HEK293T (cell line): ENCODE data around the gene CPNE4.

Experiments
- CTCF ChIA-PET: fragments of 350-600 bp; formaldehyde crosslinking; extraction: SDS; loops from one replicate; lab custom pipeline; 2021; ENCODE audit warnings: antibody characterized with exemption, inconsistent platforms; lab: Yijun Ruan, JAX
- POLR2A ChIA-PET: fragments of 350-600 bp; formaldehyde crosslinking; extraction: SDS; loops from one replicate; lab custom pipeline; 2020; ENCODE audit warnings: antibody characterized with exemption, inconsistent platforms; lab: Yijun Ruan, JAX
- DNase-seq: peaks from one replicate; pipeline ENCODE4 v3.0.0; 2012; ENCODE audit warnings: mixed read lengths; ENCODE audit errors: extremely low spot score
- ARNT ChIP-seq: fragments of 450-650 bp; IDR thresholded peaks from 2 replicates; pipeline ENCODE4 v1.6.1; 2017; ENCODE audit warnings: mild to moderate bottlenecking
- BHLHE40 ChIP-seq: fragments of 450-650 bp; IDR thresholded peaks from 2 replicates; pipeline ENCODE4 v1.6.1; 2016; ENCODE audit warnings: mild to moderate bottlenecking, moderate library complexity, borderline replicate concordance
- CTBP1 ChIP-seq: fragments of 450-650 bp; IDR thresholded peaks from 2 replicates; pipeline ENCODE4 v1.6.1; 2016; ENCODE audit warnings: borderline replicate concordance
- ELF4 ChIP-seq: fragments of 450-650 bp; IDR thresholded peaks from 2 replicates; pipeline ENCODE4 v1.6.1; 2017; ENCODE audit warnings: antibody characterized with exemption
- FOXA1 ChIP-seq: fragments of 450-650 bp; IDR thresholded peaks from 2 replicates; pipeline ENCODE4 v1.6.1; 2016; ENCODE audit warnings: mild to moderate bottlenecking
- FOXK2 ChIP-seq: fragments of 450-650 bp; IDR thresholded peaks from 2 replicates; pipeline ENCODE4 v1.6.1; 2016; ENCODE audit warnings: mild to moderate bottlenecking
- FOXM1 ChIP-seq: fragments of 450-650 bp; IDR thresholded peaks from 2 replicates; pipeline ENCODE4 v1.6.1; 2017; ENCODE audit warnings: mild to moderate bottlenecking, borderline replicate concordance
- HDGF ChIP-seq: fragments of 450-650 bp; IDR thresholded peaks from 2 replicates; pipeline ENCODE4 v1.6.1; 2017; ENCODE audit warnings: antibody characterized with exemption, borderline replicate concordance
- L3MBTL2 ChIP-seq: fragments of 450-650 bp; conservative IDR thresholded peaks from 2 replicates; pipeline ENCODE4 v1.6.1; 2016; ENCODE audit warnings: mild to moderate bottlenecking
- LEF1 ChIP-seq: fragments of 450-650 bp; IDR thresholded peaks from 2 replicates; pipeline ENCODE4 v1.6.1; 2017; ENCODE audit warnings: mild to moderate bottlenecking, borderline replicate concordance
- NFRKB ChIP-seq: fragments of 450-650 bp; IDR thresholded peaks from 2 replicates; pipeline ENCODE4 v1.6.1; 2016; ENCODE audit warnings: mild to moderate bottlenecking, moderate library complexity
- SP1 ChIP-seq: fragments of 450-650 bp; IDR thresholded peaks from 2 replicates; pipeline ENCODE4 v1.6.1; 2017
- SUZ12 ChIP-seq: fragments of 450-650 bp; IDR thresholded peaks from 2 replicates; pipeline ENCODE4 v1.6.1; 2016; ENCODE audit warnings: mild to moderate bottlenecking
- TARDBP ChIP-seq: fragments of 450-650 bp; IDR thresholded peaks from 2 replicates; pipeline ENCODE4 v1.6.1; 2016
- ZNF384 ChIP-seq: fragments of 450-650 bp; IDR thresholded peaks from 2 replicates; pipeline ENCODE4 v1.6.1; 2016
- TF ChIP-seq, protein P1 (sequence below): fragments of 450-650 bp; IDR thresholded peaks from 2 replicates; pipeline ENCODE4 v1.6.1; 2016

Gene CPNE4

DNA sequence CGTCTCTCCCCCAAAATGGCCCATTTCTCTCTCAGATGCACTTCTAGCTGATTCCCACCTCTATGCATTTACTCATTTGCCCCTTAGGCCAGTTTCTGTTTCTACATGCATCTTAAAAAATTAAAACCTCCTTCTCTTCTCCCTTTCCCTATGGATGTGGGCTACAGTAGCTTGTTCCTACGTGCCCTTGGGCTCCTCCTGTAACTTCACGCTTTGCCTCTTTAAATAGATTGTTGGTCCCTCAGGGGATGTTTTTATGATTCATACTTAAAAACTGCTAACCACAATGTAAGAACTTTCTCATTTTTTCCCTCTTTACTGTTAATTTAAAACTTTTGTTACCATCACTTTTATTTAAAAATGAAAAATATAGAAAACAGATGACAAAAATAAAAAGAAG, 346.4 kb downstream of the CPNE4 start:
- no peak for DNase-seq
- POLR2A ChIA-PET = no interaction called here
- CTCF ChIA-PET = no interaction called here
- no peak for TF ChIP-seq LEF1
- TF ChIP-seq FOXA1 = no peak
- no peak for TF ChIP-seq ZNF384
- no peak for TF ChIP-seq SUZ12
- no peak for TF ChIP-seq NFRKB
- no peak for TF ChIP-seq SP1
- TF ChIP-seq ARNT = no peak
- TF ChIP-seq, protein P1, sequence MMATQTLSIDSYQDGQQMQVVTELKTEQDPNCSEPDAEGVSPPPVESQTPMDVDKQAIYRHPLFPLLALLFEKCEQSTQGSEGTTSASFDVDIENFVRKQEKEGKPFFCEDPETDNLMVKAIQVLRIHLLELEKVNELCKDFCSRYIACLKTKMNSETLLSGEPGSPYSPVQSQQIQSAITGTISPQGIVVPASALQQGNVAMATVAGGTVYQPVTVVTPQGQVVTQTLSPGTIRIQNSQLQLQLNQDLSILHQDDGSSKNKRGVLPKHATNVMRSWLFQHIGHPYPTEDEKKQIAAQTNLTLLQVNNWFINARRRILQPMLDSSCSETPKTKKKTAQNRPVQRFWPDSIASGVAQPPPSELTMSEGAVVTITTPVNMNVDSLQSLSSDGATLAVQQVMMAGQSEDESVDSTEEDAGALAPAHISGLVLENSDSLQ = no peak
- no peak for TF ChIP-seq L3MBTL2
- no peak for TF ChIP-seq ELF4
- TF ChIP-seq CTBP1 = no peak
- no peak for TF ChIP-seq TARDBP
- TF ChIP-seq BHLHE40 = no peak
- no peak for TF ChIP-seq FOXK2
- TF ChIP-seq HDGF = no peak

DNA sequence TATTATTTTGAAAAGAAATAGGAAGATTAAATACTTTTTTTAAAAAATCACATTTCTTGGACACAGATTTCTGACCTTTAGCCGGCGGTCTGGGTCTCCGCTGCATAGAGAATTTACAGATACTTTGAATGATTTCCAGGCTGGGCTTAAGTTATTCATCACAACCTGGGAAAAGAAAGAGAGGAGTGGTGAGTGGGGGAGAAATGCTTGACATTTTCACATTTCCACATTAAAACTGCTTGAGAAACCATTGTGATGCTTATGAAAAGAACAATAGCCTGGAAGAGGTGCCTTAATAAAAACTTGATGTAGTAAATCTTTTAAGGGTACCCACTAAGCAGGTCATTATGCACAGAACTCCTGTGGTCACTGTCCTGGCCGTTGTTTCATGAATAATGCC, 365.2 kb downstream of the CPNE4 start:
- no peak for DNase-seq
- no peak for TF ChIP-seq L3MBTL2
- no peak for TF ChIP-seq ZNF384
- TF ChIP-seq BHLHE40 = no peak
- TF ChIP-seq, protein P1 = no peak
- TF ChIP-seq CTBP1 = no peak
- TF ChIP-seq NFRKB = no peak
- no peak for TF ChIP-seq SP1
- CTCF ChIA-PET = no interaction called here
- POLR2A ChIA-PET = no interaction called here

DNA sequence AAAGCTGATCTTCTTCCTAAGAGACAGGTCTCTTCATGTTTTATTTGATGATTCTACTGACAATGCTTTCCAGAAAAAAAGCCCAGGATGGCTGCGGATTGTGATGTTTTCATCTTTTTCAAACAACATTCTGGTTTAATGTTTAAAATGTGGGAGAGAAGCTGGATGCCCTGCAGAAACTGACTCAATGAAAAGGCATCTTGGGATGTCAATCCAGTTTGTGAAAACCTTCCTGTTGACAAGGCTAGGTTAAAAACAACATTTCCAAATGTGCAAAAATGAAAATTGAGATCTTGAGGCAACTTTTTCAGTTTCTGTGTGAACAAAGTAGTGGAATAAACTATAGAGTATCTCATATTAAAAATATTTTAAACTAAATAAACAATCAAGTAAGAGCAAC, 376.0 kb downstream of the CPNE4 start:
- TF ChIP-seq ZNF384 = no peak
- no peak for DNase-seq
- ChIA-PET CTCF (no interaction called here), POLR2A (no interaction called here)

DNA sequence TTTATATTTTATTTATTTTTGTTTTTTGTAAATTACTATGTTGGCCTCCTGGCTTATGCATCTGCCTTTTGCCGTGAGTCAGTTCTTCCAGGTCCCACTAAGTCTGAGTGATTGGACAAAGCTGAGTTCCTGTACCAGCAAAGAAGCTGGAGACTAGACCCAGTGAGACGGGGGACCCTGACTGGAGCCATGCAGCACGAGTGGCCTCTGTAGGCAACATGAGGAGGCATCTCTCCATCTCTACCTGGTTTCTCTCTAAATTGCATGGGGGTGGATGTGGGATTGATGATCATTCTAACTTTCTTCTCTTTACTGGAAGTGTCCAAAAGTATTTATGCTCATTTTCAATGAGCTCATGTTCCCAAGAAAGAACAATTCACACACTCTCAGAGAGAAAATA, 376.7 kb downstream of the CPNE4 start:
- TF ChIP-seq FOXK2 (no peak), LEF1 (no peak), TARDBP (no peak), FOXA1 (no peak), L3MBTL2 (no peak), NFRKB (no peak), BHLHE40 (no peak), HDGF (no peak), SP1 (no peak), FOXM1 (no peak), ELF4 (no peak), ARNT (no peak), ZNF384 (no peak)
- TF ChIP-seq, protein P1 = no peak
- no peak for DNase-seq
- POLR2A ChIA-PET = interaction anchor here (0.7 kb wide), 1 partner anchor 215 kb away, joined by 3 read pairs; no protein-coding TSS in a partner anchor
- CTCF ChIA-PET = no interaction called here

DNA sequence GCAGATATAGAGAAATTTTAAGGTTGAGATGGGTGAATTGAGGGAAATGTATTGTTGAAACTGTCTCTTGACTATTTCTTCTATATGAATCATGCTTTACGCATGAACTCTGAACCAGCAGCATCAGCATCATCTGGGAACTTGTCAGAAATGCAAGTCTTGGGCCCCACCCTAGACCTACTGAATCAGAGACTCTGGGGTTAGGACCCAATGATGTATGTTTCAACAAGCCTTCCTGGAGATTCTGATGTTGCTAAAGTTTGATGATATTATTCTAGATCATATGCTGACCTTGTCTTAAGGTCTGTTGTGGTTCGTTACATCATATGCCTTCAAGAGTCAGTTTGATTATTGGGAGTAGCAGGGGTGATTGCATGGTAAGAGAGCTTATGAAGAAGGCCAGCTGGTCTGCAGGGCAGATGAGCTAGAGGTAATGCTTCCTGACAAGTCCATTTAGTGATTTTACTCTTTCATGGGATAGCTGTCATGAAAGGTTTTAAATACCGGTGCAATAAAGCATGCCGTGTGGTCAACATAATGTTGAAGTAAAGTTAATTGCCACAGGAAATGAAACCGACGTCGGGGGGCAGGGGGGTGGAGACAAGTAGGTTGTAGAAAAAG, 379.6 kb downstream of the CPNE4 start:
- POLR2A ChIA-PET = no interaction called here
- CTCF ChIA-PET = no interaction called here
- TF ChIP-seq NFRKB = no peak
- TF ChIP-seq HDGF = no peak
- no peak for TF ChIP-seq FOXA1
- TF ChIP-seq BHLHE40 = no peak
- no peak for DNase-seq

DNA sequence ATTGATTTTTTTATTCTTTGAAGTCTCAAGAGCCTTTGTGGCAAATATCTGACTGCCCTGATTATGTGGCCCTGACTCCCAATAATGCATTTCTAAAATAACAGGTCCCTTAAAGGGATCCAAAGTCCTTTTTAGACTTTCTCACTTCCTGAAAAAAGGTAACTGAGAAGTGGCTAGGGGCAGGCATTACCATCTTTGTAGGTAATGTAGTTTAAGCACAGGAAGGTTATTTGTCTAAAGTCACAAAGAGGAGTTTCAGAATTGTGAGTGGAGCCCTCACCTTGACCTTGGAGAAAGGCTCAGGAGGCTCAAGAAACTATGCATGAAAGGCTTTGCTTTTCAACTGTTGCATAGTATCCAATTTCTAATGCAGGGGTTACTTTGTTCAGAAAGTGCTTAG, 389.2 kb downstream of the CPNE4 start:
- ChIA-PET CTCF (no interaction called here), POLR2A (no interaction called here)

More for the DNA sequence above, 389.2 kb downstream of the CPNE4 start:
- no peak for DNase-seq
- TF ChIP-seq HDGF (no peak), L3MBTL2 (no peak), NFRKB (no peak), ELF4 (no peak), TARDBP (no peak), FOXK2 (no peak), FOXM1 (no peak), CTBP1 (no peak), SP1 (no peak), LEF1 (no peak), ZNF384 (no peak), BHLHE40 (no peak), FOXA1 (no peak), ARNT (no peak), SUZ12 (no peak)
- TF ChIP-seq, protein P1 = no peak
